GM23248 (cell line): Measurements from ENCODE around the gene HSBP1. TPM values are rescaled to one million over a fixed set of nuclear protein-coding genes. Genes with fewer than 3 reads are reported as not detected.

ENCODE experiments used
- DNase-seq: peaks from one replicate; pipeline ENCODE4 v3.0.0-alpha.2; 2015
- H2AFZ ChIP-seq: fragments of 200-600 bp; sonication (generic); 2 replicates; pipeline ENCODE4 v1.6.1; 2016; ENCODE audit warnings: antibody characterized with exemption
- H3F3A ChIP-seq: fragments of 200-600 bp; sonication (generic); 2 replicates; pipeline ENCODE4 v1.6.1; 2016; ENCODE audit warnings: mild to moderate bottlenecking, antibody characterized with exemption, mixed run types; ENCODE audit not compliant: insufficient read depth
- H3K27ac ChIP-seq: fragments of 200-600 bp; sonication (generic); 2 replicates; pipeline ENCODE4 v1.5.1; 2016; ENCODE audit warnings: mild to moderate bottlenecking
- H3K27me3 ChIP-seq: fragments of 200-600 bp; sonication (generic); replicated peaks from 2 replicates; pipeline ENCODE4 v1.6.1; 2016; ENCODE audit warnings: mild to moderate bottlenecking; ENCODE audit not compliant: insufficient read depth
- H3K36me3 ChIP-seq: fragments of 200-600 bp; sonication (generic); 2 replicates; pipeline ENCODE4 v1.6.1; 2016; ENCODE audit warnings: low read depth, mild to moderate bottlenecking
- H3K4me1 ChIP-seq: fragments of 200-600 bp; sonication (generic); 2 replicates; pipeline ENCODE4 v1.6.1; 2016; ENCODE audit warnings: mild to moderate bottlenecking; ENCODE audit not compliant: insufficient read depth
- H3K4me2 ChIP-seq: fragments of 200-600 bp; sonication (generic); one replicate; pipeline ENCODE4 v1.6.1; 2016; ENCODE audit warnings: mild to moderate bottlenecking; ENCODE audit not compliant: unreplicated experiment
- H3K4me3 ChIP-seq: fragments of 200-600 bp; sonication (generic); 2 replicates; pipeline ENCODE4 v1.5.1; 2016; ENCODE audit warnings: mild to moderate bottlenecking
- H3K79me2 ChIP-seq: fragments of 200-600 bp; sonication (generic); 2 replicates; pipeline ENCODE4 v1.6.1; 2016; ENCODE audit warnings: mild to moderate bottlenecking; ENCODE audit not compliant: insufficient read depth
- H3K9ac ChIP-seq: fragments of 200-600 bp; sonication (generic); 2 replicates; pipeline ENCODE4 v1.6.1; 2016; ENCODE audit warnings: mild to moderate bottlenecking
- H3K9me2 ChIP-seq: fragments of 200-600 bp; sonication (generic); 2 replicates; pipeline ENCODE4 v1.6.1; 2016; ENCODE audit warnings: mixed run types, mild to moderate bottlenecking, moderate library complexity; ENCODE audit not compliant: insufficient read depth
- H3K9me3 ChIP-seq: fragments of 200-600 bp; sonication (generic); one replicate; pipeline ENCODE4 v1.6.1; 2017; ENCODE audit warnings: low read depth
- H4K20me1 ChIP-seq: fragments of 200-600 bp; sonication (generic); 2 replicates; pipeline ENCODE4 v1.6.0; 2016; ENCODE audit not compliant: insufficient read depth
- EZH2 ChIP-seq: fragments of 200-600 bp; sonication (generic); IDR thresholded peaks from 2 replicates; pipeline ENCODE4 v1.6.1; 2018; ENCODE audit warnings: antibody characterized with exemption, mild to moderate bottlenecking; ENCODE audit not compliant: insufficient read depth, poor library complexity, severe bottlenecking
- EZH2phosphoT487 ChIP-seq: fragments of 200-600 bp; sonication (generic); IDR thresholded peaks from 2 replicates; pipeline ENCODE4 v1.6.1; 2018; ENCODE audit warnings: antibody characterized with exemption, moderate library complexity, mild to moderate bottlenecking, low read depth; ENCODE audit not compliant: insufficient read depth
- whole genome bisulfite sequencing, 2 experiments: methylation state at CpG; one replicate each; pipeline ENCODE4 v1.1.6; 2015 to 2017; ENCODE audit warnings: low lambda C conversion rate in 2 of 2, low coverage in 1 of 2; ENCODE audit errors: missing lambda C conversion rate in 2 of 2; 5-methylcytosine and 5-hydroxymethylcytosine counted together
- in situ Hi-C: fragments of 300-500 bp; cut with MboI; formaldehyde crosslinking; loops from 2 replicates; pipeline ENCODE4 v1.15.0; 2020
- polyA plus RNA-seq: library from polyadenylated mRNA; unstranded; fragments of >200 nt; fragmentation: Nextera tagmentation; extraction: Ambion mirVana; gene quantifications from 2 replicates; pipeline ENCODE4 v1.2.1, GENCODE V29; 2016
- total RNA-seq: library from RNA; depleted of rRNA; stranded (reverse); fragments of >200 nt; shearing (Covaris generic); gene quantifications from 2 replicates; pipeline ENCODE4 v1.2.3, GENCODE V29; 2014

Gene HSBP1
- total and polyA plus RNA-seq, 2 experiments from 2014 or later, result 32.2 to 405 TPM

- DNase-seq, result peak; percentile 17
- peaks cover 49% of the 10 kb centered on the region for H3K79me2 ChIP-seq
- H3K4me2 ChIP-seq, result peak overlapping the region; percentile 97
- peaks cover 19% of the 10 kb centered on the region for H3F3A ChIP-seq
- peaks cover 34% of the 10 kb centered on the region for H3K4me1 ChIP-seq
- in situ Hi-C loops, result no loop called here
- no peaks in the 10 kb centered on the region for H3K27me3 ChIP-seq
- H2AFZ ChIP-seq, result no peak overlapping the region
- no peak overlapping the region for H3K27ac ChIP-seq
- no peaks in the 10 kb centered on the region for H3K9me3 ChIP-seq
- H4K20me1 ChIP-seq, result no peaks in the 10 kb centered on the region
- H3K9me2 ChIP-seq, result no peaks in the 10 kb centered on the region
- TF ChIP-seq EZH2 (no peak), EZH2phosphoT487 (no peak)
- peak overlapping the region; percentile 98 for H3K4me3 ChIP-seq
- WGBS, 2 experiments, result 75 to 80% methylated on average over 13 of the region's 13 CpGs
- H3K9ac ChIP-seq, result peak overlapping the region; percentile 89
- H3K36me3 ChIP-seq, result peaks cover 15% of the 10 kb centered on the region; the same call in 1 of the 2 replicates
Observed at GRCh38 chr16:83809092-83809491, 1.3 kb downstream of the HSBP1 start.

GRCh38 chr16:83810901-83811300, 3.1 kb downstream of the HSBP1 start:
- H3K27ac ChIP-seq, result peak overlapping the region; percentile 71
- TF ChIP-seq EZH2 (no peak), EZH2phosphoT487 (no peak)
- peak overlapping the region; percentile 56 for H3K4me2 ChIP-seq
- in situ Hi-C loops, result no loop called here
- H3K4me1 ChIP-seq, result peaks cover 43% of the 10 kb centered on the region
- H4K20me1 ChIP-seq, result no peaks in the 10 kb centered on the region
- H3K9me3 ChIP-seq, result no peaks in the 10 kb centered on the region
- H3K36me3 ChIP-seq, result peaks cover 15% of the 10 kb centered on the region; the same call in 1 of the 2 replicates
- H3K27me3 ChIP-seq, result no peaks in the 10 kb centered on the region
- peaks cover 29% of the 10 kb centered on the region for H3F3A ChIP-seq
- H3K9ac ChIP-seq, result peak overlapping the region; percentile 55
- DNase-seq, result peak; percentile 47
- no peak overlapping the region for H2AFZ ChIP-seq
- H3K9me2 ChIP-seq, result no peaks in the 10 kb centered on the region
- peaks cover 49% of the 10 kb centered on the region for H3K79me2 ChIP-seq
- WGBS, 2 experiments, result 6 to 8% methylated on average over 1 of the region's 1 CpG
- peak overlapping the region; percentile 18; the same call in 1 of the 2 replicates for H3K4me3 ChIP-seq

- in situ Hi-C loops, result no loop called here
- Histone ChIP-seq H3K9me3 (no peaks in the 10 kb centered on the region), H3K4me1 (peaks cover 41% of the 10 kb centered on the region), H3K9me2 (no peaks in the 10 kb centered on the region), H3K9ac (peak overlapping the region; percentile 24; the same call in 1 of the 2 replicates), H3F3A (peaks cover 33% of the 10 kb centered on the region), H2AFZ (no peak overlapping the region), H3K27me3 (peaks cover 12% of the 10 kb centered on the region), H3K36me3 (peaks cover 15% of the 10 kb centered on the region; the same call in 1 of the 2 replicates), H4K20me1 (no peaks in the 10 kb centered on the region), H3K4me2 (peak overlapping the region; percentile 21), H3K4me3 (0 out of 2 replicates have a peak overlapping the region, but pooled peaks have one; percentile 5), H3K79me2 (peaks cover 37% of the 10 kb centered on the region), H3K27ac (peak overlapping the region; percentile 44)
- peak; percentile 72 for DNase-seq
- TF ChIP-seq EZH2phosphoT487 (no peak), EZH2 (no peak)
- 3 to 6% methylated on average over 13 of the region's 13 CpGs for WGBS, 2 experiments
Observed at GRCh38 chr16:83813823-83814658, 6.3 kb downstream of the HSBP1 start.

GRCh38 chr16:83814659-83814985, 6.8 kb downstream of the HSBP1 start:
- Histone ChIP-seq H3K9me2 (no peaks in the 10 kb centered on the region), H3K27ac (peak overlapping the region; percentile 44), H3K27me3 (peaks cover 13% of the 10 kb centered on the region), H3K4me2 (peak overlapping the region; percentile 21), H3K9me3 (no peaks in the 10 kb centered on the region), H3K36me3 (peaks cover 15% of the 10 kb centered on the region; the same call in 1 of the 2 replicates), H3K4me3 (0 out of 2 replicates have a peak overlapping the region, but pooled peaks have one; percentile 5), H3F3A (peaks cover 33% of the 10 kb centered on the region), H3K9ac (no peak overlapping the region), H2AFZ (no peak overlapping the region), H3K79me2 (peaks cover 32% of the 10 kb centered on the region), H4K20me1 (no peaks in the 10 kb centered on the region), H3K4me1 (peaks cover 37% of the 10 kb centered on the region)
- no peak for TF ChIP-seq EZH2phosphoT487
- in situ Hi-C loops, result no loop called here
- 32 to 33% methylated on average over 4 of the region's 4 CpGs for WGBS, 2 experiments
- no peak for DNase-seq
